Fibroblast of lung (primary cell): Measurements from ENCODE around the gene ADAMTS5. TPM values are rescaled to one million over a fixed set of nuclear protein-coding genes. Genes with fewer than 3 reads are reported as not detected.

ENCODE experiments used
- DNase-seq, 2 donors: peaks; one replicate each; pipeline versions ENCODE4 v3.0.0 to v3.0.0-alpha.2; 2010; ENCODE audit warnings: low read depth in 2 of 2
- H2AFZ ChIP-seq: 2 replicates; pipeline ENCODE4 v1.5.1; 2012; ENCODE audit warnings: low read length, control low read depth, inconsistent platforms
- H3K27ac ChIP-seq: 2 replicates; pipeline ENCODE4 v1.5.1; 2011; ENCODE audit warnings: low read length, control low read depth; ENCODE audit not compliant: insufficient read depth
- H3K27me3 ChIP-seq: 2 replicates; pipeline ENCODE4 v1.5.1; 2011; ENCODE audit warnings: mild to moderate bottlenecking, low read length; ENCODE audit not compliant: control insufficient read depth, insufficient read depth
- H3K36me3 ChIP-seq: 2 replicates; pipeline ENCODE4 v1.5.1; 2011; ENCODE audit warnings: low read length; ENCODE audit not compliant: control insufficient read depth, insufficient read depth
- H3K4me1 ChIP-seq: 2 replicates; pipeline ENCODE4 v1.5.1; 2011; ENCODE audit warnings: low read length; ENCODE audit not compliant: control insufficient read depth, insufficient read depth; ENCODE audit errors: extremely low read depth
- H3K4me2 ChIP-seq: 2 replicates; pipeline ENCODE4 v1.5.1; 2011; ENCODE audit warnings: low read length, control low read depth; ENCODE audit not compliant: insufficient read depth; ENCODE audit errors: extremely low read depth
- H3K4me3 ChIP-seq, 4 experiments: fragments of 200-600 bp in 1 of 4; sonication (generic) in 1 of 4; replicated peaks in 1 of 4; 2 replicates each; pipeline ENCODE4 v1.5.1; 2011 to 2016; ENCODE audit warnings: low read length in 4 of 4, low read depth in 3 of 4, mild to moderate bottlenecking in 3 of 4, control low read depth in 2 of 4, inconsistent platforms in 1 of 4, mixed read lengths in 1 of 4; ENCODE audit not compliant: insufficient read depth in 1 of 4; ENCODE audit errors: control extremely low read depth in 1 of 4
- H3K79me2 ChIP-seq: 2 replicates; pipeline ENCODE4 v1.5.1; 2012; ENCODE audit warnings: mild to moderate bottlenecking, low read length, inconsistent platforms; ENCODE audit not compliant: control insufficient read depth, insufficient read depth
- H3K9ac ChIP-seq: 2 replicates; pipeline ENCODE4 v1.5.1; 2011; ENCODE audit warnings: mild to moderate bottlenecking, low read length, control low read depth; ENCODE audit not compliant: insufficient read depth
- H3K9me3 ChIP-seq: 2 replicates; pipeline ENCODE4 v1.5.1; 2012; ENCODE audit warnings: low read depth, low read length; ENCODE audit not compliant: control insufficient read depth, insufficient read depth
- H4K20me1 ChIP-seq: 2 replicates; pipeline ENCODE4 v1.5.1; 2011; ENCODE audit warnings: low read length; ENCODE audit not compliant: control insufficient read depth, insufficient read depth; ENCODE audit errors: extremely low read depth
- CTCF ChIP-seq, 2 donors: IDR thresholded peaks in 1 of 2; conservative IDR thresholded peaks in 1 of 2; 1 replicate in 1 of 2; 2 replicates in 1 of 2; pipeline ENCODE4 v1.5.1; 2011 to 2012; ENCODE audit warnings: low read length in 2 of 2, control low read depth in 1 of 2, inconsistent platforms in 1 of 2, low read depth in 1 of 2, mild to moderate bottlenecking in 1 of 2
- EZH2 ChIP-seq: IDR thresholded peaks from 2 replicates; pipeline ENCODE4 v1.5.1; 2012; ENCODE audit warnings: low read length, control low read depth, mild to moderate bottlenecking; ENCODE audit errors: missing control alignments
- polyA plus RNA-seq, 2 donors: library from polyadenylated mRNA; depleted of rRNA in 1 of 2; stranded (reverse) in 1 of 2; unstranded in 1 of 2; fragments of >200 nt; gene quantifications; 2 replicates each; pipeline ENCODE4 v1.2.1, GENCODE V29; 2011 to 2012; ENCODE audit warnings: missing spikeins in 1 of 2
- total RNA-seq: library from RNA; depleted of rRNA; stranded (reverse); fragments of >200 nt; gene quantifications from 2 replicates; pipeline ENCODE4 v1.2.1, GENCODE V29; 2014

The ADAMTS5 gene
- total and polyA plus RNA-seq, 2 donors (not counting 1 experiment from before 2014, with no cell fraction given), result 4.3 to 12.2 TPM

DNA sequence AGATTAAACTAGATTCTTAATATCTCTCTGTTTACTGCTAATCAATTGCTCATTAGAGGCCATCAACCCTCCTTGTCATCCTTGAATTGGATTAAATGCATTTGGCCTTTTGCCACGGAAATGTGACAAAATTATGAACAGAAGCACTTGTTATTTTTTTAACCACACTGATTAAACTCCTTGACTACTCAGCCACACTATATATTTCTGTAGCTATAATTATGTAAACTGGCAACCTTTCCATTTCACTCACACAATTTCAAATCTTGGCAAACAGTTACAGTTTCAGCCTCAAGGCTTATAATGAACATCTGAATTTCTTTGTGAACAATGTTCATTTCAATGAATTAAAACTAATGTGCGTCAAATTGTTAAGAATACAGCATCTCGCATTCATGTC, 10.1 kb downstream of the ADAMTS5 start:
- Histone ChIP-seq H3K27me3 (no peaks in the 10 kb centered on the region), H3K9me3 (no peaks in the 10 kb centered on the region), H3K27ac (no peak overlapping the region), H3K4me3 (no peak overlapping the region), H4K20me1 (no peaks in the 10 kb centered on the region), H3K79me2 (no peaks in the 10 kb centered on the region), H2AFZ (no peak overlapping the region), H3K9ac (no peak overlapping the region), H3K36me3 (peaks cover 3% of the 10 kb centered on the region), H3K4me2 (no peak overlapping the region), H3K4me1 (no peaks in the 10 kb centered on the region)
- TF ChIP-seq CTCF (conservative IDR thresholded peaks at IDR 0.05 in 1 of 2, IDR thresholded peaks at IDR 0.05 in 1 of 2; ENCODE audit: low read depth in 1 of 2, low read length in 2 of 2), result no peak
- no peak for TF ChIP-seq EZH2
- DNase-seq, result no peak

DNA sequence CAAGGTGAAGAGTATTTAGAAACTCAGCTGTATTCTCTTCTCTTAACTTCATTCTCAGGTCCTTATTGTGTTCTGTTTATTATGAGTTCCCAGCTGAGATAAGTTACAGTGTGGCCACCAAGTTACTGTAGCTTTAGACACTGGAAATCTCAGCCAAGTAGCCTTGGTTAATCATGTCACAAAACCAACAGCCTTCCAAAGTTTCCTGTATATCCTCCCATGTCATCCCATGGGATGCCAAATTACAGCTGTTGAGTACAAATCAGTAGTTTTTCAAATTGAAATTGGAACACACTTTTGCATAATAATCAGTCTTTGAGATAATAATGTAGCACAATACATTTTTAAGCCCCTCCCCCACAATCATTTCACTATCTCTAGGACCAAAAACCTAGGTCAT, 10.7 kb downstream of the ADAMTS5 start:
- Histone ChIP-seq H3K27ac (no peak overlapping the region), H2AFZ (no peak overlapping the region), H4K20me1 (no peaks in the 10 kb centered on the region), H3K9me3 (no peaks in the 10 kb centered on the region), H3K27me3 (no peaks in the 10 kb centered on the region), H3K4me1 (no peaks in the 10 kb centered on the region), H3K4me3 (no peak overlapping the region), H3K9ac (no peak overlapping the region), H3K36me3 (peaks cover 3% of the 10 kb centered on the region), H3K4me2 (no peak overlapping the region), H3K79me2 (no peaks in the 10 kb centered on the region)
- no peak for DNase-seq
- TF ChIP-seq EZH2 (no peak), CTCF (conservative IDR thresholded peaks at IDR 0.05 in 1 of 2, IDR thresholded peaks at IDR 0.05 in 1 of 2; ENCODE audit: low read depth in 1 of 2, low read length in 2 of 2) (no peak)

GRCh38 chr21:26954662-26955121, 12.2 kb downstream of the ADAMTS5 start:
- Histone ChIP-seq H3K9me3 (no peaks in the 10 kb centered on the region), H3K27me3 (no peaks in the 10 kb centered on the region), H3K27ac (no peak overlapping the region), H2AFZ (no peak overlapping the region), H3K4me1 (no peaks in the 10 kb centered on the region), H3K4me2 (no peak overlapping the region), H3K9ac (no peak overlapping the region), H3K79me2 (no peaks in the 10 kb centered on the region), H4K20me1 (no peaks in the 10 kb centered on the region), H3K36me3 (peaks cover 3% of the 10 kb centered on the region), H3K4me3 (no peak overlapping the region)
- TF ChIP-seq EZH2 (no peak), CTCF (conservative IDR thresholded peaks at IDR 0.05 in 1 of 2, IDR thresholded peaks at IDR 0.05 in 1 of 2; ENCODE audit: low read depth in 1 of 2, low read length in 2 of 2) (no peak)
- no peak for DNase-seq
